Measurements from ENCODE around the gene GALNT18.

GRCh38 chr11:11239959-11240358 is 381.8 kb downstream of the GALNT18 start:
- no peak for TF ChIP-seq CTCF (IDR thresholded peaks at IDR 0.05)
- no peak for TF ChIP-seq POLR2A (IDR thresholded peaks at IDR 0.05)

Data from right lobe of liver (tissue), 4 donors.